Fibroblast of lung (primary cell): ENCODE data around the gene METTL15.

ENCODE experiments used
- EZH2 ChIP-seq: IDR thresholded peaks from 2 replicates; pipeline ENCODE4 v1.5.1; 2012; ENCODE audit warnings: low read length, control low read depth, mild to moderate bottlenecking; ENCODE audit errors: missing control alignments
- TF ChIP-seq, protein P1 (sequence below), 2 donors: IDR thresholded peaks in 1 of 2; conservative IDR thresholded peaks in 1 of 2; 1 replicate in 1 of 2; 2 replicates in 1 of 2; pipeline ENCODE4 v1.5.1; 2011 to 2012; ENCODE audit warnings: low read length in 2 of 2, control low read depth in 1 of 2, inconsistent platforms in 1 of 2, low read depth in 1 of 2, mild to moderate bottlenecking in 1 of 2

DNA sequence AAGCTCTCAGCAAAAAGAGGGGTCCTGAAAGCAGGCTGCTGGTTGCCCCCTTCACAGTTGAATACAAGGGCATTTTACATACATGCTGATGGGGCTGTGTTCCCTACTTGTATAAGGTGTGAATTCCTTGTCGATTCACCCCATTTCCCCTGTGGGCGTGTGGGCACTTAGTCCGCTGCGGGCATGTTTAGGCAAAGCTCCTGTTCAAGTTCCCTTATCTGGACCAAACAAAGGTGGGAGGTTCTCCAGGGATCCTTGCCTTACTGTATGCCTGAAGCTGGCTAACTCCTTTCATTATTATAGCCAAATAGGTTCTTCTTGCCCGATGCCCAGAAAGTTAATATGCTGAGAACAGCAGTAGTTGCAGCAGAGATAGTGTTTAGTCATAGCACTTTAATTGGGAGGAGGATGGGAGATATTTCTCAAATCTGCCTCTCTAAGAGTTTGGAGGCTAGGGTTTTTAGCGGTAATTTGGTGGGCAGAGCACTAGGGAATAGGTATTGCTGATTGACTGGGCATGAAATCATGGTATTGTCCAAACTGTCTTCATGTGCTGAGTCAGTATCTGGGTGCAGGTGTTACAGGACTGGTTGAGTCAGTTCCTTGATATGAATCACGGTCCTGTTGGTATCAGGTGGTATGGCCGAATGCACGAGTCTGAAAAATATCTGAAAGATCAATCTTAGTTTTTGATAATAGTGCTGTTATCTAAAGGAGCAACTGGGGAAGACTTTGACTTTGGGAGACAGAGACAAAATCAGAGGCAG, 32.7 kb downstream of the METTL15 start:
- TF ChIP-seq, protein P1, sequence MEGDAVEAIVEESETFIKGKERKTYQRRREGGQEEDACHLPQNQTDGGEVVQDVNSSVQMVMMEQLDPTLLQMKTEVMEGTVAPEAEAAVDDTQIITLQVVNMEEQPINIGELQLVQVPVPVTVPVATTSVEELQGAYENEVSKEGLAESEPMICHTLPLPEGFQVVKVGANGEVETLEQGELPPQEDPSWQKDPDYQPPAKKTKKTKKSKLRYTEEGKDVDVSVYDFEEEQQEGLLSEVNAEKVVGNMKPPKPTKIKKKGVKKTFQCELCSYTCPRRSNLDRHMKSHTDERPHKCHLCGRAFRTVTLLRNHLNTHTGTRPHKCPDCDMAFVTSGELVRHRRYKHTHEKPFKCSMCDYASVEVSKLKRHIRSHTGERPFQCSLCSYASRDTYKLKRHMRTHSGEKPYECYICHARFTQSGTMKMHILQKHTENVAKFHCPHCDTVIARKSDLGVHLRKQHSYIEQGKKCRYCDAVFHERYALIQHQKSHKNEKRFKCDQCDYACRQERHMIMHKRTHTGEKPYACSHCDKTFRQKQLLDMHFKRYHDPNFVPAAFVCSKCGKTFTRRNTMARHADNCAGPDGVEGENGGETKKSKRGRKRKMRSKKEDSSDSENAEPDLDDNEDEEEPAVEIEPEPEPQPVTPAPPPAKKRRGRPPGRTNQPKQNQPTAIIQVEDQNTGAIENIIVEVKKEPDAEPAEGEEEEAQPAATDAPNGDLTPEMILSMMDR (conservative IDR thresholded peaks at IDR 0.05 in 1 of 2, IDR thresholded peaks at IDR 0.05 in 1 of 2; ENCODE audit: low read depth in 1 of 2, low read length in 2 of 2), result no peak
- no peak for TF ChIP-seq EZH2
